ENCODE results near the gene SLC41A3.
A peak's percentile ranks its signal among the peaks of the same experiment; 100 is the strongest.
"Not testable (repeated sequence)": the region's sequence is repeated elsewhere in the genome, so short reads cannot be mapped to it uniquely, and the experiment has no call there.

SLC41A3 gene

GRCh38 chr3:126025116-126025729, 58.7 kb downstream of the SLC41A3 start:
- no peak for DNase-seq

- DNase-seq: no peak
Measured at GRCh38 chr3:126024049-126024854, 59.7 kb downstream of the SLC41A3 start.

- no peak for DNase-seq
Measured at GRCh38 chr3:126023390-126023789, 60.5 kb downstream of the SLC41A3 start.

GRCh38 chr3:126022741-126023359, 61.1 kb downstream of the SLC41A3 start:
- DNase-seq: no peak

- DNase-seq: no peak
Measured at GRCh38 chr3:126021702-126022101, 62.2 kb downstream of the SLC41A3 start.

- no peak for DNase-seq
Measured at GRCh38 chr3:126021224-126021623, 62.7 kb downstream of the SLC41A3 start.

- no peak for DNase-seq
Measured at GRCh38 chr3:126019683-126020082, 64.2 kb downstream of the SLC41A3 start.

- DNase-seq: peak; percentile 39
Measured at GRCh38 chr3:126018995-126019394, 64.9 kb downstream of the SLC41A3 start.

- no peak for DNase-seq
Measured at GRCh38 chr3:126018545-126018944, 65.4 kb downstream of the SLC41A3 start.

GRCh38 chr3:126017362-126017761, 66.6 kb downstream of the SLC41A3 start:
- DNase-seq: no peak

GRCh38 chr3:126016616-126017015, 67.3 kb downstream of the SLC41A3 start:
- no peak for DNase-seq

- no peak for DNase-seq
Measured at GRCh38 chr3:126015075-126015474, 68.8 kb downstream of the SLC41A3 start.

GRCh38 chr3:126014252-126014651, 69.7 kb downstream of the SLC41A3 start:
- DNase-seq: no peak

- DNase-seq: no peak
Measured at GRCh38 chr3:126013751-126014156, 70.2 kb downstream of the SLC41A3 start.

GRCh38 chr3:126009181-126009580, 74.7 kb downstream of the SLC41A3 start:
- DNase-seq: no peak

- no peak for DNase-seq
Measured at GRCh38 chr3:126008219-126008618, 75.7 kb downstream of the SLC41A3 start.

GRCh38 chr3:126005951-126006350, 78.0 kb downstream of the SLC41A3 start:
- no peak for DNase-seq

- no peak for DNase-seq
Measured at GRCh38 chr3:126004692-126005091, 79.2 kb downstream of the SLC41A3 start.

- no peak for DNase-seq
Measured at GRCh38 chr3:126004217-126004616, 79.7 kb downstream of the SLC41A3 start.

GRCh38 chr3:126003447-126004190, 80.3 kb downstream of the SLC41A3 start:
- no peak for DNase-seq

GRCh38 chr3:126002189-126002588, 81.7 kb downstream of the SLC41A3 start:
- no peak for DNase-seq

- not testable (repeated sequence) for DNase-seq
Measured at GRCh38 chr3:125996751-125997150, 87.2 kb downstream of the SLC41A3 start.

GRCh38 chr3:125990253-125990970, 93.5 kb downstream of the SLC41A3 start:
- DNase-seq: peak; percentile 65

Measured in MV-4-11 (cell line).